Measurements from ENCODE around the gene SEMA5B. TPM values are rescaled to one million over a fixed set of nuclear protein-coding genes. Genes with fewer than 3 reads are reported as not detected.

Gene SEMA5B
- polyA plus RNA-seq, 1 donor from 2014 or later = 7.0 TPM

GRCh38 chr3:122916084-122916483, 111.5 kb downstream of the SEMA5B start:
- Histone ChIP-seq H2AFZ (ENCODE audit: low read depth, low read length) (no peak overlapping the region), H4K20me1 (ENCODE audit: insufficient read depth) (no peaks in the 10 kb centered on the region), H3K27ac (ENCODE audit: low read length) (no peak overlapping the region), H3K79me2 (replicated peaks; ENCODE audit: insufficient read depth, low read length) (no peaks in the 10 kb centered on the region), H3F3A (ENCODE audit: insufficient read depth, low read length, poor library complexity, severe bottlenecking) (no peaks in the 10 kb centered on the region), H3K9me3 (ENCODE audit: low read length) (no peaks in the 10 kb centered on the region), H3K36me3 (ENCODE audit: insufficient read depth, low read length) (no peaks in the 10 kb centered on the region), H3K4me2 (ENCODE audit: low read length) (no peak overlapping the region), H3K27me3 (ENCODE audit: insufficient read depth, low read depth, low read length) (no peaks in the 10 kb centered on the region), H3K4me3 (ENCODE audit: low read length) (no peak overlapping the region), H3K9me2 (ENCODE audit: insufficient read depth, low read length) (no peaks in the 10 kb centered on the region), H3K9ac (ENCODE audit: low read length) (no peak overlapping the region)
- TF ChIP-seq SMC3 (conservative IDR thresholded peaks at IDR 0.05; ENCODE audit: poor library complexity) (no peak), MXI1 (conservative IDR thresholded peaks at IDR 0.05; ENCODE audit: poor library complexity, severe bottlenecking) (no peak), CTCF (IDR thresholded peaks at IDR 0.05; ENCODE audit: poor library complexity, severe bottlenecking) (no peak), TAF1 (IDR thresholded peaks at IDR 0.05; ENCODE audit: low read depth) (no peak), POLR2AphosphoS5 (IDR thresholded peaks at IDR 0.05) (no peak), RAD21 (conservative IDR thresholded peaks at IDR 0.05) (no peak), REST (IDR thresholded peaks at IDR 0.05; ENCODE audit: borderline replicate concordance) (no peak), EZH2 (IDR thresholded peaks at IDR 0.05; ENCODE audit: borderline replicate concordance, insufficient read depth, low read length, poor library complexity, severe bottlenecking) (no peak), EP300 (conservative IDR thresholded peaks at IDR 0.05; ENCODE audit: poor library complexity, severe bottlenecking) (no peak)

- no peaks in the 10 kb centered on the region for H4K20me1 ChIP-seq (ENCODE audit: insufficient read depth)
- no peaks in the 10 kb centered on the region for H3K36me3 ChIP-seq (ENCODE audit: insufficient read depth, low read length)
- H3K4me2 ChIP-seq (ENCODE audit: low read length) = no peak overlapping the region
- no peaks in the 10 kb centered on the region for H3K79me2 ChIP-seq (replicated peaks; ENCODE audit: insufficient read depth, low read length)
- H2AFZ ChIP-seq (ENCODE audit: low read depth, low read length) = no peak overlapping the region
- H3K9me2 ChIP-seq (ENCODE audit: insufficient read depth, low read length) = no peaks in the 10 kb centered on the region
- H3K9me3 ChIP-seq (ENCODE audit: low read length) = no peaks in the 10 kb centered on the region
- no peaks in the 10 kb centered on the region for H3K27me3 ChIP-seq (ENCODE audit: insufficient read depth, low read depth, low read length)
- H3K9ac ChIP-seq (ENCODE audit: low read length) = no peak overlapping the region
- H3K4me3 ChIP-seq (ENCODE audit: low read length) = no peak overlapping the region
- no peak for TF ChIP-seq SMC3 (conservative IDR thresholded peaks at IDR 0.05; ENCODE audit: poor library complexity)
- TF ChIP-seq POLR2AphosphoS5 (IDR thresholded peaks at IDR 0.05) = no peak
- no peak for TF ChIP-seq EP300 (conservative IDR thresholded peaks at IDR 0.05; ENCODE audit: poor library complexity, severe bottlenecking)
- no peak for TF ChIP-seq MXI1 (conservative IDR thresholded peaks at IDR 0.05; ENCODE audit: poor library complexity, severe bottlenecking)
- TF ChIP-seq CTCF (IDR thresholded peaks at IDR 0.05; ENCODE audit: poor library complexity, severe bottlenecking) = no peak
- no peak for TF ChIP-seq RAD21 (conservative IDR thresholded peaks at IDR 0.05)
- TF ChIP-seq REST (IDR thresholded peaks at IDR 0.05; ENCODE audit: borderline replicate concordance) = no peak
- no peak overlapping the region for H3K27ac ChIP-seq (ENCODE audit: low read length)
- H3F3A ChIP-seq (ENCODE audit: insufficient read depth, low read length, poor library complexity, severe bottlenecking) = no peaks in the 10 kb centered on the region
These were observed 112.1 kb downstream of the SEMA5B start for GRCh38 chr3:122915300-122916055.
